Lower lobe of right lung (tissue), 2 donors: Measurements from ENCODE around the gene FARP2. TPM values are rescaled to one million over a fixed set of nuclear protein-coding genes. Genes with fewer than 3 reads are reported as not detected.
A peak's percentile ranks its signal among the peaks of the same experiment; 100 is the strongest.
"Not testable (repeated sequence)": the region's sequence is repeated elsewhere in the genome, so short reads cannot be mapped to it uniquely, and the experiment has no call there.

Experiments used
- ATAC-seq, 2 donors: fragments of 200-7000 bp; cut with Tn5 transposase; one replicate each; pipeline ENCODE4 v1.9.1; 2020 to 2022; ENCODE audit warnings: mild to moderate bottlenecking in 2 of 2, moderate library complexity in 2 of 2
- DNase-seq: peaks from one replicate; pipeline ENCODE4 v3.0.0-alpha.2; 2020
- H3K27ac ChIP-seq: fragments of 200-600 bp; one replicate; pipeline ENCODE4 v1.8.0; 2022
- H3K27me3 ChIP-seq: fragments of 200-600 bp; one replicate; pipeline ENCODE4 v1.8.0; 2022; ENCODE audit warnings: low read depth
- H3K36me3 ChIP-seq: fragments of 200-600 bp; one replicate; pipeline ENCODE4 v1.8.0; 2022; ENCODE audit warnings: mild to moderate bottlenecking
- H3K4me1 ChIP-seq: fragments of 200-600 bp; one replicate; pipeline ENCODE4 v1.8.0; 2022
- H3K4me3 ChIP-seq: fragments of 200-600 bp; one replicate; pipeline ENCODE4 v1.8.0; 2022; ENCODE audit warnings: mild to moderate bottlenecking
- H3K9me3 ChIP-seq: fragments of 200-600 bp; one replicate; pipeline ENCODE4 v1.8.0; 2022
- CTCF ChIP-seq: fragments of 200-600 bp; IDR thresholded peaks from one replicate; pipeline ENCODE4 v1.8.0; 2022; ENCODE audit warnings: antibody characterized with exemption, mild to moderate bottlenecking
- intact Hi-C: fragments of 100-400 bp; cut with DNase I; formaldehyde crosslinking; loops from one replicate; pipeline ENCODE4 v1.11.0; 2022
- total RNA-seq: library from RNA; stranded (reverse); fragmentation: NEBNext Ultra II Directional; extraction: Animal tissue kit (Norgen Biotek cat#: 25700); gene quantifications from one replicate; pipeline ENCODE4 v1.2.1, GENCODE V29; 2021
- donor health status: DM: no; HTN: yes; CAD: no; lungs with severe emphysema.

Gene FARP2
- total RNA-seq, 1 donor from 2014 or later, result 42.4 TPM

GRCh38 chr2:241415196-241415595 lies 59.1 kb downstream of the FARP2 start:
- no peak for DNase-seq
- Histone ChIP-seq H3K4me1 (no peaks in the 10 kb centered on the region), H3K27me3 (no peaks in the 10 kb centered on the region), H3K36me3 (peaks cover 91% of the 10 kb centered on the region), H3K9me3 (no peaks in the 10 kb centered on the region), H3K27ac (no peak overlapping the region), H3K4me3 (no peak overlapping the region)
- TF ChIP-seq CTCF, result no peak
- peak in 1 of 2 donors; percentile 19 for ATAC-seq
- intact Hi-C loops, result no loop called here

DNA sequence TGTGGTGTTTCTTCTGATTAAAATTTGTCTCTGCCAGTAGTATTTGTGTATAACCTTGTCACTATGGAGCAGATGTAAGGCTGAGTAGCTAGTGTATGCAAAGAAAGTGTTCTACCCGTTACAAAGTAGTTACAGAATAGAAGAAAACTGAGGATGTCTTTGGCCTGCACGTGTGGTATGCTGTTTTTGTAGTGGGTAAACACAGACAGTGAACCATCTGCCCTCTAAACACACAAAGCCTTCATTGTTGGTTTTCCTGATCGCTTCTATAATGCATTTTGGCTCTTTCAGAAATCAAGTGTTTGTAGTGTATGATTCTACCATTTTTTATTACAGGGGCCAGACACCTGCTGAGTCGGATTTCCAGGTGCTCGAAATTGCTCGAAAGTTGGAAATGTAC lies 61.5 kb downstream of the FARP2 start:
- Histone ChIP-seq H3K4me3 (no peak overlapping the region), H3K36me3 (peaks cover 82% of the 10 kb centered on the region), H3K27ac (no peak overlapping the region), H3K27me3 (no peaks in the 10 kb centered on the region), H3K9me3 (no peaks in the 10 kb centered on the region), H3K4me1 (no peaks in the 10 kb centered on the region)
- intact Hi-C loops, result no loop called here
- TF ChIP-seq CTCF, result no peak
- DNase-seq (no peak), ATAC-seq (no peak)

- Histone ChIP-seq H3K27ac (no peak overlapping the region), H3K4me1 (no peaks in the 10 kb centered on the region), H3K27me3 (no peaks in the 10 kb centered on the region), H3K9me3 (peaks cover 3% of the 10 kb centered on the region), H3K36me3 (peaks cover 47% of the 10 kb centered on the region), H3K4me3 (no peak overlapping the region)
- intact Hi-C loops, result no loop called here
- TF ChIP-seq CTCF, result no peak
- ATAC-seq (no peak), DNase-seq (no peak)
These were observed 65.2 kb downstream of the FARP2 start for GRCh38 chr2:241421330-241421729.

DNA sequence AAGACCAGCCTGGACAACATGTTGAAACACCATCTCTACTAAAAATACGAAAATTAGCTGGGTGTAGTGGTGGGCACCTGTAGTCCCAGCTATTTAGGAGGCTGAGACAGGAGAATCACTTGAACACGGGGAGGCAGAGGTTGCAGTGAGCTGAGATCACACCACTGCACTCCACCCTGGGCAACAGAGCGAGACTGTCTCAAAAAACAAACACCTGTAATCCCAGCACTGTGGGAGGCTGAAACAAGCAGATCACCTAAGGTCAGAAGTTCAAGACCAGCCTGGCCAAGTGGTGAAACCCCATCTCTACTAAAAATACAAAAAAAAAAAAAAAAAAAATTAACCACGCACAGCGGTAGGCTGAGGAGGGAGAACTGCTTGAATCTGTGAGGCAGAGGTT lies 65.9 kb downstream of the FARP2 start:
- DNase-seq, ATAC-seq, H3K4me3 ChIP-seq, H3K27ac ChIP-seq, H3K4me1 ChIP-seq, H3K9me3 ChIP-seq, intact Hi-C loops, H3K27me3 ChIP-seq: not testable (repeated sequence)
- peaks cover 41% of the 10 kb centered on the region for H3K36me3 ChIP-seq

GRCh38 chr2:241422350-241422749 lies 66.3 kb downstream of the FARP2 start:
- no peak for TF ChIP-seq CTCF
- ATAC-seq, result no peak
- Histone ChIP-seq H3K9me3 (peaks cover 3% of the 10 kb centered on the region), H3K36me3 (peaks cover 37% of the 10 kb centered on the region), H3K27me3 (no peaks in the 10 kb centered on the region), H3K27ac (no peak overlapping the region), H3K4me3 (no peak overlapping the region), H3K4me1 (no peaks in the 10 kb centered on the region)
- intact Hi-C loops, result no loop called here
- DNase-seq, result no peak

- H3K4me1 ChIP-seq, H3K27ac ChIP-seq, H3K4me3 ChIP-seq, H3K9me3 ChIP-seq, ATAC-seq, DNase-seq, H3K27me3 ChIP-seq, intact Hi-C loops: not testable (repeated sequence)
- H3K36me3 ChIP-seq, result peaks cover 25% of the 10 kb centered on the region
These were observed 67.4 kb downstream of the FARP2 start for GRCh38 chr2:241423489-241423888.

DNA sequence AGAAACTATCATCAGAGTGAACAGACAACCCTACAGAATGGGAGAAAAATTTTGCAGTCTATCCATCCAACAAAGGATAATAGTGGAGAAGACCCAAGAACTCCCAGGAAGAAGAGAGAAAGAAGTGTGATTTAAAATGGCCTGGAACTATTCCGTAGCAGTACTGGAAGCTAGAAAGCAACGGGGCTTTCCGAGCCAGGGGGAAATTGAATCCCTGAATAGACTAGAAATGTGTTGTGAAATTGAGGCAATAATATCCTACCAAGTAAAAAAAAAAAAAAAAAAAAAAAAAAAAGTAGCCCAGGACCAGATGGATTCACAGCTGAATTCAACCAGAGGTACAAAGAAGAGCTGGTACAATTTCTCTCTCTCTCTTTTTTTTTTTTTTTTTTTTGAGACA lies 69.3 kb downstream of the FARP2 start:
- no peak for DNase-seq
- no peak overlapping the region for H3K4me3 ChIP-seq
- peaks cover 3% of the 10 kb centered on the region for H3K9me3 ChIP-seq
- ATAC-seq, result no peak
- intact Hi-C loops, result no loop called here
- H3K36me3 ChIP-seq, result peaks cover 30% of the 10 kb centered on the region
- no peak overlapping the region for H3K27ac ChIP-seq
- no peak for TF ChIP-seq CTCF
- H3K4me1 ChIP-seq, result no peaks in the 10 kb centered on the region
- H3K27me3 ChIP-seq, result no peaks in the 10 kb centered on the region
